Neural crest cell (in vitro differentiated cells): Measurements from ENCODE around the gene PUS7. TPM values are rescaled to one million over a fixed set of nuclear protein-coding genes. Genes with fewer than 3 reads are reported as not detected.

ENCODE experiments used
- DNase-seq: peaks from one replicate; pipeline ENCODE4 v3.0.0; 2021; ENCODE audit warnings: low read depth, mixed read lengths, low spot score
- H3K27ac Mint-ChIP-seq: one replicate; pipeline ENCODE4 v1.8.0; 2021; ENCODE audit warnings: mild to moderate bottlenecking, mixed read lengths; ENCODE audit not compliant: unreplicated experiment
- H3K27me3 Mint-ChIP-seq: 2 replicates; pipeline ENCODE4 v1.8.0; 2021; ENCODE audit warnings: low read depth, mild to moderate bottlenecking, mixed read lengths
- H3K36me3 Mint-ChIP-seq: 2 replicates; pipeline ENCODE4 v1.8.0; 2021; ENCODE audit warnings: low read depth, mild to moderate bottlenecking, mixed read lengths
- H3K4me1 Mint-ChIP-seq: 2 replicates; pipeline ENCODE4 v1.8.0; 2021; ENCODE audit warnings: mixed read lengths
- H3K4me3 Mint-ChIP-seq: one replicate; pipeline ENCODE4 v1.8.0; 2021; ENCODE audit warnings: mild to moderate bottlenecking, mixed read lengths
- H3K9me3 Mint-ChIP-seq: 2 replicates; pipeline ENCODE4 v1.8.0; 2021; ENCODE audit warnings: mixed read lengths
- CTCF ChIP-seq: fragments of 200-600 bp; sonication (generic); conservative IDR thresholded peaks from 2 replicates; pipeline ENCODE4 v1.5.0; 2021; ENCODE audit warnings: antibody characterized with exemption, mild to moderate bottlenecking
- total RNA-seq: library from RNA; stranded (reverse); gene quantifications from 2 replicates; pipeline ENCODE4 v1.2.1, GENCODE V29; 2021

The PUS7 gene
- total RNA-seq, 1 donor from 2014 or later: 38.0 TPM

GRCh38 chr7:105493923-105494315 is 28.2 kb downstream of the PUS7 start:
- peaks cover 6% of the 10 kb centered on the region for H3K36me3 Mint-ChIP-seq
- H3K4me3 Mint-ChIP-seq: no peak overlapping the region
- no peaks in the 10 kb centered on the region for H3K9me3 Mint-ChIP-seq
- no peak for TF ChIP-seq CTCF
- no peak overlapping the region for H3K27ac Mint-ChIP-seq
- H3K4me1 Mint-ChIP-seq: peaks cover 2% of the 10 kb centered on the region
- no peaks in the 10 kb centered on the region for H3K27me3 Mint-ChIP-seq
- DNase-seq: no peak

- no peak for DNase-seq
- H3K36me3 Mint-ChIP-seq: peaks cover 6% of the 10 kb centered on the region
- TF ChIP-seq CTCF: no peak
- H3K4me1 Mint-ChIP-seq: no peaks in the 10 kb centered on the region
- no peaks in the 10 kb centered on the region for H3K27me3 Mint-ChIP-seq
- no peak overlapping the region for H3K27ac Mint-ChIP-seq
- no peak overlapping the region for H3K4me3 Mint-ChIP-seq
- H3K9me3 Mint-ChIP-seq: no peaks in the 10 kb centered on the region
These were observed 28.7 kb downstream of the PUS7 start for GRCh38 chr7:105493196-105493922.

GRCh38 chr7:105489409-105489808 is 32.7 kb downstream of the PUS7 start:
- TF ChIP-seq CTCF: no peak
- Mint-ChIP-seq H3K9me3 (no peaks in the 10 kb centered on the region), H3K27ac (no peak overlapping the region), H3K36me3 (peaks cover 9% of the 10 kb centered on the region), H3K4me3 (no peak overlapping the region), H3K4me1 (no peaks in the 10 kb centered on the region), H3K27me3 (no peaks in the 10 kb centered on the region)
- no peak for DNase-seq

GRCh38 chr7:105487579-105488571 is 34.2 kb downstream of the PUS7 start:
- H3K4me1 Mint-ChIP-seq: no peaks in the 10 kb centered on the region
- no peak for DNase-seq

More at GRCh38 chr7:105487579-105488571, 34.2 kb downstream of the PUS7 start:
- Mint-ChIP-seq H3K36me3 (peaks cover 5% of the 10 kb centered on the region), H3K27me3 (no peaks in the 10 kb centered on the region), H3K27ac (no peak overlapping the region), H3K4me3 (no peak overlapping the region), H3K9me3 (no peaks in the 10 kb centered on the region)
- TF ChIP-seq CTCF: peak; percentile 63
